ENCODE results near the gene RABGAP1L. TPM values are rescaled to one million over a fixed set of nuclear protein-coding genes. Genes with fewer than 3 reads are reported as not detected.

RABGAP1L gene
- total and polyA plus RNA-seq, 2 donors (not counting 3 experiments of a cell fraction or from before 2014, with no cell fraction given): 6.4 to 22.2 TPM

GRCh38 chr1:174812016-174812415 lies 652.7 kb downstream of the RABGAP1L start:
- Histone ChIP-seq H3K9me1 (replicated peaks; ENCODE audit: control insufficient read depth, extremely low read depth, insufficient read depth, low read length) (no peaks in the 10 kb centered on the region), H3K79me2 (ENCODE audit: control insufficient read depth, insufficient read depth, low read length) (no peaks in the 10 kb centered on the region), H3K4me1 (ENCODE audit: control insufficient read depth, extremely low read depth, insufficient read depth, low read length) (peaks cover 6% of the 10 kb centered on the region), H3K9ac (replicated peaks; ENCODE audit: extremely low read depth, insufficient read depth, low read length) (no peak overlapping the region), H2AFZ (ENCODE audit: low read depth, low read length) (no peak overlapping the region), H3K27me3 (ENCODE audit: control insufficient read depth in 2 of 2, insufficient read depth in 2 of 2, low read length in 2 of 2) (no peaks in the 10 kb centered on the region), H3K4me2 (ENCODE audit: insufficient read depth, low read length) (no peak overlapping the region), H4K20me1 (replicated peaks; ENCODE audit: control insufficient read depth, extremely low read depth, insufficient read depth, low read length) (no peaks in the 10 kb centered on the region), H3K9me3 (replicated peaks; ENCODE audit: control insufficient read depth, insufficient read depth, low read length) (no peaks in the 10 kb centered on the region), H3K4me3 (replicated peaks in 1 of 3; ENCODE audit: insufficient read depth in 1 of 3, low read depth in 1 of 3, low read length in 3 of 3) (no peak overlapping the region), H3K27ac (ENCODE audit: insufficient read depth, low read depth, low read length) (no peak overlapping the region), H3K36me3 (ENCODE audit: control insufficient read depth in 2 of 2, extremely low read depth in 1 of 2, insufficient read depth in 2 of 2, low read length in 2 of 2) (no peaks in the 10 kb centered on the region)
- intact Hi-C loops (cut with micrococcal nuclease) (no loop called here), dilution Hi-C loops (cut with MboI; ENCODE audit: extremely low pct_ligation_motif_present, low sequenced_read_pairs) (no loop called here)
- ChIA-PET CTCF (interaction anchor here (1.2 to 1.4 kb wide), 2 partner anchors 12 to 550 kb away, joined by 4 read pairs; no protein-coding TSS in a partner anchor), POLR2A (no interaction called here)
- TF ChIP-seq, protein P1, sequence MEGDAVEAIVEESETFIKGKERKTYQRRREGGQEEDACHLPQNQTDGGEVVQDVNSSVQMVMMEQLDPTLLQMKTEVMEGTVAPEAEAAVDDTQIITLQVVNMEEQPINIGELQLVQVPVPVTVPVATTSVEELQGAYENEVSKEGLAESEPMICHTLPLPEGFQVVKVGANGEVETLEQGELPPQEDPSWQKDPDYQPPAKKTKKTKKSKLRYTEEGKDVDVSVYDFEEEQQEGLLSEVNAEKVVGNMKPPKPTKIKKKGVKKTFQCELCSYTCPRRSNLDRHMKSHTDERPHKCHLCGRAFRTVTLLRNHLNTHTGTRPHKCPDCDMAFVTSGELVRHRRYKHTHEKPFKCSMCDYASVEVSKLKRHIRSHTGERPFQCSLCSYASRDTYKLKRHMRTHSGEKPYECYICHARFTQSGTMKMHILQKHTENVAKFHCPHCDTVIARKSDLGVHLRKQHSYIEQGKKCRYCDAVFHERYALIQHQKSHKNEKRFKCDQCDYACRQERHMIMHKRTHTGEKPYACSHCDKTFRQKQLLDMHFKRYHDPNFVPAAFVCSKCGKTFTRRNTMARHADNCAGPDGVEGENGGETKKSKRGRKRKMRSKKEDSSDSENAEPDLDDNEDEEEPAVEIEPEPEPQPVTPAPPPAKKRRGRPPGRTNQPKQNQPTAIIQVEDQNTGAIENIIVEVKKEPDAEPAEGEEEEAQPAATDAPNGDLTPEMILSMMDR (IDR thresholded peaks at IDR 0.05; ENCODE audit: extremely low read depth in 1 of 2, insufficient read depth in 1 of 2, low read depth in 1 of 2, low read length in 2 of 2): no peak
- TF ChIP-seq POLR2AphosphoS5 (IDR thresholded peaks at IDR 0.05; ENCODE audit: insufficient read depth, low read depth, low read length): no peak
- TF ChIP-seq GATA2 (IDR thresholded peaks at IDR 0.05; ENCODE audit: insufficient read depth, insufficient read length, low read depth, low read length): no peak
- no peak for TF ChIP-seq JUN (IDR thresholded peaks at IDR 0.05; ENCODE audit: borderline replicate concordance, insufficient read depth, insufficient read length, low read depth)
- TF ChIP-seq EZH2 (IDR thresholded peaks at IDR 0.05; ENCODE audit: borderline replicate concordance, low read depth, low read length, severe bottlenecking): no peak
- no peak for TF ChIP-seq MAX (IDR thresholded peaks at IDR 0.05; ENCODE audit: insufficient read depth, insufficient read length)
- TF ChIP-seq FOS (IDR thresholded peaks at IDR 0.05; ENCODE audit: borderline replicate concordance, insufficient read depth, low read length): no peak
- no peak for TF ChIP-seq MYC (IDR thresholded peaks at IDR 0.05; ENCODE audit: low read depth, low read length)
- no peak for TF ChIP-seq POLR2A (IDR thresholded peaks at IDR 0.05; ENCODE audit: low read depth, low read length)
- no peak for DNase-seq (ENCODE audit: low read depth, low spot score)
- no TSS peak for BruUV-seq (replicated peaks)
- FAIRE-seq: no peak

Data from endothelial cell of umbilical vein (primary cell).